Prostate gland (tissue), 2 donors: Measurements from ENCODE around the gene BOC.

ENCODE experiments used
- CTCF ChIP-seq, 4 experiments: fragments of 200-600 bp in 2 of 4; fragments of 450-650 bp in 2 of 4; sonication (generic) in 2 of 4; IDR thresholded peaks; 1 replicate in 3 of 4; 2 replicates in 1 of 4; pipeline ENCODE4 v1.5.1; 2016 to 2019; ENCODE audit warnings: antibody characterized with exemption in 4 of 4, mild to moderate bottlenecking in 2 of 4, moderate library complexity in 2 of 4
- POLR2A ChIP-seq: fragments of 450-650 bp; IDR thresholded peaks from one replicate; pipeline ENCODE4 v1.6.1; 2016; ENCODE audit warnings: antibody characterized with exemption, mild to moderate bottlenecking

GRCh38 chr3:113212844-113213375 lies 1.6 kb downstream of the BOC start:
- TF ChIP-seq CTCF (IDR thresholded peaks at IDR 0.05), result no peak
- no peak for TF ChIP-seq POLR2A
